H1 (cell line): ENCODE data around the gene LHPP. TPM values are rescaled to one million over a fixed set of nuclear protein-coding genes. Genes with fewer than 3 reads are reported as not detected.

Experiments
- CTBP2 ChIP-seq: IDR thresholded peaks from 2 replicates; pipeline ENCODE4 v1.7.0; 2011; ENCODE audit warnings: borderline replicate concordance, mild to moderate bottlenecking, moderate library complexity, mixed read lengths, low read length; ENCODE audit not compliant: insufficient read depth, insufficient read length
- RNF2 ChIP-seq: fragments of 200-900, 300-1000 bp; sonication (generic); IDR thresholded peaks from 2 replicates; pipeline ENCODE4 v1.7.1; 2016; ENCODE audit warnings: borderline replicate concordance, low read depth, mild to moderate bottlenecking, antibody characterized with exemption, low read length; ENCODE audit not compliant: poor library complexity, severe bottlenecking; ENCODE audit errors: missing control alignments
- SIX5 ChIP-seq: IDR thresholded peaks from 2 replicates; pipeline ENCODE4 v1.6.1; 2011; ENCODE audit warnings: mild to moderate bottlenecking, low read depth, low read length
- polyA plus RNA-seq, 7 experiments: library from polyadenylated mRNA; depleted of rRNA in 3 of 7; stranded (reverse) in 5 of 7; unstranded in 2 of 7; fragments of >200 nt in 5 of 7; fragments of 200-250 nt in 2 of 7; gene quantifications; 1 replicate in 5 of 7; 2 replicates in 1 of 7; 4 replicates in 1 of 7; pipeline versions ENCODE4 v1.2.1 to v1.2.3, GENCODE V29; 2011 to 2013; ENCODE audit warnings: missing spikeins in 2 of 7, mixed read lengths in 2 of 7
- total RNA-seq: library from RNA; stranded (reverse); fragmentation: NEBNext Ultra II Directional; extraction: Animal tissue kit (Norgen Biotek cat#: 25700); gene quantifications from 2 replicates; pipeline ENCODE4 v1.2.1, GENCODE V29; 2021

LHPP gene
- total and polyA plus RNA-seq, 2 of the 8 experiments (the other 6 are each of a cell fraction or from before 2014, with no cell fraction given) = 26.0 to 45.0 TPM

DNA sequence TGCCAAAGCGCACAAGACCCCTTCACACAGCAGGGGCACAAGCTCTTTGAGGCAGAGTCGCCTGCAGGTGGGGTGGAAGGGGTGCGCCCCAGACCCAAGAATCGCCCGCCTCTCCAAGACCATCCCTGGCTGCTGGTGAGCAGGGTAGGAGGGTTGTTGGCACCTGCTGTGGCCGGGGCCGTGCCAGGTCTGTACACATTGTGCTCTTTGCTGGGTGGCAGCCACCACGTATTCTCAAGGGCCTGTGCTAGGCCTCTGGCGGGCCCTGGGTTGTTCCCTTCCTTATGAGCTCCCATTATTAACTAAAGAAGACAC, 84.4 kb downstream of the LHPP start (continued):
- TF ChIP-seq CTBP2 = no peak
- no peak for TF ChIP-seq RNF2
- no peak for TF ChIP-seq SIX5
- TF ChIP-seq, all 59 proteins: peak for 0
